Measurements from ENCODE around the gene PA2G4. TPM values are rescaled to one million over a fixed set of nuclear protein-coding genes. Genes with fewer than 3 reads are reported as not detected.

PA2G4 gene
- total RNA-seq, 2 experiments from 2014 or later: 51.0 to 61.0 TPM

DNA sequence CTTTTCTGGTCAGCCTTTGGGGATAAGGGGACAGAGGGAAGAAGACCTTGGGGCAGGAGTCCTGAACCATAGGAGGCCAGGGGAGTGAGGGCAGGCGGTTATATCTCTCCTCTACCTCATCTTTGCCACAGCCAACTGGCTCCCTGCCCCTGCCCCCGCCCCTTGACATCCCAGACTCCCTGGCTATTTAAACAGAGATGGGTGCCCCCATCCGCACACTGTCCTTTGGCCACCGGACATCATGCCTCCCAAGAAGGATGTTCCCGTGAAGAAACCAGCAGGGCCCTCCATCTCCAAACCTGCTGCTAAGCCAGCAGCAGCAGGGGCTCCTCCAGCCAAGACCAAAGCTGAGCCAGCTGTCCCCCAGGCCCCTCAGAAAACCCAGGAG, 49.3 kb downstream of the PA2G4 start:
- peak overlapping the region; percentile 94 for H3K27ac Mint-ChIP-seq
- POLR2A ChIA-PET: interaction anchor here (1.1 kb wide), 1 partner anchor 25 kb away, joined by 6 read pairs; the partner anchor contains the start of gene ESYT1

GRCh38 chr12:56154246-56154771, 50.0 kb downstream of the PA2G4 start:
- ChIA-PET POLR2A (interaction anchor here (0.9 to 1.6 kb wide), 4 partner anchors 11 to 36 kb away, joined by 3 to 6 read pairs (median 4); partner anchors contain the start of genes ESYT1, SMARCC2 and ZC3H10), CTCF (interaction anchor here (1.2 kb wide), 1 partner anchor 28 kb away, joined by 7 read pairs; no protein-coding TSS in a partner anchor)
- no peak for DNase-seq
- Histone ChIP-seq H3K4me1 (ENCODE audit: insufficient read depth, low read length) (peaks cover 42% of the 10 kb centered on the region), H3K4me3 (ENCODE audit: low read length) (no peak overlapping the region), H3K36me3 (ENCODE audit: insufficient read depth, low read length) (peaks cover 6% of the 10 kb centered on the region), H3K27ac (ENCODE audit: low read depth in 1 of 2, low read length in 2 of 2) (no peak overlapping the region), H3K9me3 (ENCODE audit: control insufficient read depth in 1 of 2, insufficient read depth in 1 of 2, low read length in 2 of 2) (no peaks in the 10 kb centered on the region), H3K27me3 (ENCODE audit: control insufficient read depth in 1 of 2, insufficient read depth in 2 of 2, low read length in 2 of 2) (no peaks in the 10 kb centered on the region)
- TF ChIP-seq, protein P1, sequence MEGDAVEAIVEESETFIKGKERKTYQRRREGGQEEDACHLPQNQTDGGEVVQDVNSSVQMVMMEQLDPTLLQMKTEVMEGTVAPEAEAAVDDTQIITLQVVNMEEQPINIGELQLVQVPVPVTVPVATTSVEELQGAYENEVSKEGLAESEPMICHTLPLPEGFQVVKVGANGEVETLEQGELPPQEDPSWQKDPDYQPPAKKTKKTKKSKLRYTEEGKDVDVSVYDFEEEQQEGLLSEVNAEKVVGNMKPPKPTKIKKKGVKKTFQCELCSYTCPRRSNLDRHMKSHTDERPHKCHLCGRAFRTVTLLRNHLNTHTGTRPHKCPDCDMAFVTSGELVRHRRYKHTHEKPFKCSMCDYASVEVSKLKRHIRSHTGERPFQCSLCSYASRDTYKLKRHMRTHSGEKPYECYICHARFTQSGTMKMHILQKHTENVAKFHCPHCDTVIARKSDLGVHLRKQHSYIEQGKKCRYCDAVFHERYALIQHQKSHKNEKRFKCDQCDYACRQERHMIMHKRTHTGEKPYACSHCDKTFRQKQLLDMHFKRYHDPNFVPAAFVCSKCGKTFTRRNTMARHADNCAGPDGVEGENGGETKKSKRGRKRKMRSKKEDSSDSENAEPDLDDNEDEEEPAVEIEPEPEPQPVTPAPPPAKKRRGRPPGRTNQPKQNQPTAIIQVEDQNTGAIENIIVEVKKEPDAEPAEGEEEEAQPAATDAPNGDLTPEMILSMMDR (IDR thresholded peaks at IDR 0.05): no peak
- H3K4me3 Mint-ChIP-seq: peak overlapping the region; percentile 55
- H3K27ac Mint-ChIP-seq: no peak overlapping the region
- H3K27me3 Mint-ChIP-seq: no peaks in the 10 kb centered on the region
- H3K9me3 Mint-ChIP-seq: no peaks in the 10 kb centered on the region
- H3K36me3 Mint-ChIP-seq (ENCODE audit: low read depth): peaks cover 21% of the 10 kb centered on the region
- intact Hi-C loops (cut with DNase I, micrococcal nuclease): loop anchor here (5.0 kb wide), 2 partner anchors 33 to 37 kb away; partner anchors contain the start of genes RPL41 (in 1 of the 2), SMARCC2 (in 1 of the 2) and ZC3H10 (in 1 of the 2)
- H3K4me1 Mint-ChIP-seq (ENCODE audit: low read depth): peaks cover 43% of the 10 kb centered on the region
- no peak for ATAC-seq (ENCODE audit: poor library complexity)

More for the DNA sequence above, 49.3 kb downstream of the PA2G4 start:
- CTCF ChIA-PET: no interaction called here
- Mint-ChIP-seq H3K36me3 (ENCODE audit: low read depth) (peaks cover 15% of the 10 kb centered on the region), H3K4me1 (ENCODE audit: low read depth) (peaks cover 37% of the 10 kb centered on the region), H3K9me3 (no peaks in the 10 kb centered on the region), H3K27me3 (no peaks in the 10 kb centered on the region), H3K4me3 (peak overlapping the region; percentile 51)
- Histone ChIP-seq H3K27ac (ENCODE audit: low read depth in 1 of 2, low read length in 2 of 2) (no peak overlapping the region), H3K9me3 (ENCODE audit: control insufficient read depth in 1 of 2, insufficient read depth in 1 of 2, low read length in 2 of 2) (no peaks in the 10 kb centered on the region), H3K4me3 (ENCODE audit: low read length) (no peak overlapping the region), H3K27me3 (ENCODE audit: control insufficient read depth in 1 of 2, insufficient read depth in 2 of 2, low read length in 2 of 2) (no peaks in the 10 kb centered on the region), H3K36me3 (ENCODE audit: insufficient read depth, low read length) (peaks cover 4% of the 10 kb centered on the region), H3K4me1 (ENCODE audit: insufficient read depth, low read length) (peaks cover 36% of the 10 kb centered on the region)
- TF ChIP-seq, protein P1 (IDR thresholded peaks at IDR 0.05): no peak
- intact Hi-C loops (cut with DNase I, micrococcal nuclease): loop anchor here (2.0 to 5.0 kb wide), 4 partner anchors 17 to 36 kb away; partner anchors contain the start of genes SMARCC2 (in 2 of the 2), RPL41 (in 1 of the 2) and ZC3H10 (in 1 of the 2)
- ATAC-seq (ENCODE audit: poor library complexity): no peak
- DNase-seq: no peak

- Mint-ChIP-seq H3K4me1 (ENCODE audit: low read depth) (peaks cover 48% of the 10 kb centered on the region), H3K4me3 (peak overlapping the region; percentile 49), H3K36me3 (ENCODE audit: low read depth) (peaks cover 26% of the 10 kb centered on the region), H3K9me3 (no peaks in the 10 kb centered on the region), H3K27ac (peak overlapping the region; percentile 43), H3K27me3 (no peaks in the 10 kb centered on the region)
- ChIA-PET CTCF (interaction anchor here (1.2 kb wide), 1 partner anchor 29 kb away, joined by 7 read pairs; no protein-coding TSS in a partner anchor), POLR2A (interaction anchor here (0.7 to 1.6 kb wide), 6 partner anchors 10 to 465 kb away, joined by 3 to 6 read pairs (median 4); partner anchors contain the start of genes ESYT1, SMARCC2 and ZC3H10)
- no peak overlapping the region for H3K27ac ChIP-seq (ENCODE audit: low read depth in 1 of 2, low read length in 2 of 2)
- no peaks in the 10 kb centered on the region for H3K27me3 ChIP-seq (ENCODE audit: control insufficient read depth in 1 of 2, insufficient read depth in 2 of 2, low read length in 2 of 2)
- peaks cover 7% of the 10 kb centered on the region for H3K36me3 ChIP-seq (ENCODE audit: insufficient read depth, low read length)
- intact Hi-C loops (cut with DNase I, micrococcal nuclease): loop anchor here (5.0 kb wide), 2 partner anchors 32 to 38 kb away; partner anchors contain the start of genes RPL41 (in 1 of the 2), SMARCC2 (in 1 of the 2) and ZC3H10 (in 1 of the 2)
- no peak overlapping the region for H3K4me3 ChIP-seq (ENCODE audit: low read length)
- DNase-seq (no peak), ATAC-seq (ENCODE audit: poor library complexity) (no peak)
- TF ChIP-seq, protein P1 (IDR thresholded peaks at IDR 0.05): no peak
- H3K9me3 ChIP-seq (ENCODE audit: control insufficient read depth in 1 of 2, insufficient read depth in 1 of 2, low read length in 2 of 2): no peaks in the 10 kb centered on the region
- peaks cover 47% of the 10 kb centered on the region for H3K4me1 ChIP-seq (ENCODE audit: insufficient read depth, low read length)
Observed at GRCh38 chr12:56154818-56155217, 50.5 kb downstream of the PA2G4 start.
